Left kidney (tissue), 2 donors: ENCODE results near the gene LEP. TPM values are rescaled to one million over a fixed set of nuclear protein-coding genes. Genes with fewer than 3 reads are reported as not detected.
"Not testable (repeated sequence)": the region's sequence is repeated elsewhere in the genome, so short reads cannot be mapped to it uniquely, and the experiment has no call there.

Experiments
- DNase-seq: peaks from one replicate; pipeline ENCODE4 v3.0.0-alpha.2; 2013
- polyA plus RNA-seq: library from polyadenylated mRNA; unstranded; fragments of 120-200 nt; gene quantifications from one replicate; pipeline ENCODE4 v1.2.1, GENCODE V29; 2013; ENCODE audit not compliant: insufficient read length

The LEP gene
- polyA plus RNA-seq, 1 donor, result 0.53 TPM

DNA sequence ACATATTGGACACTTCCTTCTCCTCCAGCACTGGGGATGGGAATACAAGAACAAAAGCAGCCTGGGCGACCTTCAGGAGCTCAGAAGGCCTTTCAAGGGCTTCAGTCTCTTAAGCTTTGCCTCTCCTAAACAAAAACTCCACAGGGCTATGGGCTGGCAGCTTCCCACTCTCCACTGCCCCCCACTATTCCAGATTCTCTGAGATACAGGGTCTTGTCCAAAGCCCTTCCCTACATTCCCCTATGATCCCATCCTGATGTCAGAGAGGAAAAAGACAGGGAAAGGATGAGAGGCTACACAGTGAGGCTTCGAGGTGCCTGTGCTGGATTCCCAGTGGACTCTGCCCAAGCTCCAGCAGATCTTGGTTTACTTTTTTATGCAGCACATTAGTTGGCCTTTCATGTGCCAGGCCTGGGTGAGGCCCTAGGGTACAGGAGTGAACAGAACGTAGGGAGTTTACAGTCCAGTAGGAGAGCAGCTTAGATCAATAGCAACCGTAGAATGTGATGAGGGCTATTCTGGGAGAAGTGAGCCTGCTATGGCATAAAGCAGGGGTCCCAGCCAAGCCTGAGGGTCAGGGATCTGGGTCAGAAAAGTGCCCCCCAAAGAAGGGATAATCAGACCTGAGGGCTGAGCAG, 33.3 kb downstream of the LEP start:
- no peak for DNase-seq

DNA sequence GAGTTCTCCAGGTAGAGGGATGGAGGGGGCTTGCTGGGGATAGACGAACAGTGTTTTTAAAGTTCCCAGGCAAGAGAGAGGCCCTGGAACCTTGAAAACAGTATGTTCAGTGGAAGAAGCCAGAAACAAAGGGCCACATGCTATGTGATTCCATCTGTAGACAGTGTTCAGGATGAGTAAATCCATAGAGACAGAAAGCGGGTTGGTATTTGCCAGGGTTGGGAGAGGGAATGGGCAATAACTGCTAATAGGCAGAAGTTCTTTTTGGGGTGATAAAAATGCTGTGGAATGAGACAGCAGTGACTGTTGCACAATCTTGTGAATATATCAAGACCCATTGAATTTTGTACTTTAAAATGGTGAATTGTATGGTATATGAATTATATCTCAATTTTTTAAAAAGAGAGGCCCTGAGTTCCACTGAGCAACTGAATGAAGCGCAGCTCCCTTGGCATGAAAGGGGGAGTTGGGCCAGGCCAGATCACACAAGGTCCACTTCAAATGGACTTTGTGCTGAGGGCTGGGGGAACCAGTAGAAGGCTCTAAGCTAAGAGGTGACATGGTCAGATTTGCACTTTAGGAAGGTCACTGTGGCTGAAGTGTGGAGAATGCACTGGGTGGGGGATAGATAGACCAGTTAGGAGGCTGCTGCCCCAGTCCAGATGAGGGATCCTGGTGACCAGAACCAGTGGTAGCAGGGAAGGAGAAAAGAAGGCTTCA, 34.0 kb downstream of the LEP start:
- no peak for DNase-seq

DNA sequence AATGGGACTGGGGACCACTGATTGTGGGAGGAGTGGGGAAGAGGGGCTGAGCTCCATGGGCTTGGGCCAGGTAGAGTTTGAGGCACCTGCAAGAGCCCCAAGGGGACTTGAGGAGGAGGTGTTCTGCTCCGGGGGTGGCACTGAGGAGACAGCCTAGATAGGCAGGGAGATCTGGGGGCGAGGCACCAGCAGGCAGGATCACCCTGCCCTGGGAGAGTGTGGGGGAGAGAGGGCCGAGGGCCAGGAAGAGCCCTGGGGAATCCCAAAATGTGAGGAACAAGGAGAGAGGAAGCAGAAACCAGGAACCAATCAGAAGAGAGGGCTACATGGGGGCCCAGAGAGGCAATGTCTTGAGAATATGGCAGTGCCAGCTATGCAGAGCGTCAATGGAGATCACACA, 34.6 kb downstream of the LEP start:
- no peak for DNase-seq

DNA sequence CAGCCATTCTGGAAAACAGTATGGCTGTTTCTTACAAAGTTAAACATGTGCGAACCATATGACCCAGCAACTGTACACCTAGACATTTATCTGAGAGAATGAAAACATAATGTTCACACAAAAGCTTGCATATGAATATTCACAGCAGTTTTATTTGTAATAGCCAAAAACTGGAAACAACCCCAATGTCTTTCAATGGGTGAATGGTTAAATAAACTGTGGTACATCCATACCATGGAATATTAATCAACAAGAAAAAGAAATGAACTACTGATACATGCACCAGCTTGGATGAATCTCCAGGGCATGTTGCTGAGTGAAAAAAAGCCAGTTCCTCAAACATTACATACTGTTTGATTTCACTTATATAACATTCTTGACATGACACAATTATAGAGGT, 37.3 kb downstream of the LEP start:
- no peak for DNase-seq

DNA sequence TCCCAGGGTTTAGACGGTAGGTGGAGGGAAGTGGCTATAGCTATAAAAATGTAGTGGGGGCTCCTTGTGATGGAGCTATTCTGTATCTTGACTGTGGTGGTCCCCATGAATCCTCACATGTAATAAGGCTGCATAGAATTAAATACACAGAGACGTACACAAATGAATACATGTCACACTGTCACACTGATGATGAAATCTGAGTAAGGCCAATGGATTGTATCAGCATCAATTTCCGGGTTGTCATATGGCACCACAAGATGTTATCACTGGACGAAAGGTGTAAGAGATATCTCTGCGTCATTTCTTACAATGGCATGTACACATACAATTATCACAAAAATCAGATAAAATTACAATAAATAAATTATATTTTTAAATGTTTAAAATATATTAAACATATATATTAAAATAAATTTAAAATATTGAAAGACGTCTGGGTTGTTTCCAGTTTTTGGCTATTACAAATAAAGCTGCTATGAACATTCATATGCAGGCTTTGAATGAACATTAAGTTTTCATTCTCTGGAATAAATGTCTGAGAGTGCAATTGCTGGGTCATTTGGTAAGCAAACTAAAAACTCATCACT, 38.1 kb downstream of the LEP start:
- no peak for DNase-seq

DNA sequence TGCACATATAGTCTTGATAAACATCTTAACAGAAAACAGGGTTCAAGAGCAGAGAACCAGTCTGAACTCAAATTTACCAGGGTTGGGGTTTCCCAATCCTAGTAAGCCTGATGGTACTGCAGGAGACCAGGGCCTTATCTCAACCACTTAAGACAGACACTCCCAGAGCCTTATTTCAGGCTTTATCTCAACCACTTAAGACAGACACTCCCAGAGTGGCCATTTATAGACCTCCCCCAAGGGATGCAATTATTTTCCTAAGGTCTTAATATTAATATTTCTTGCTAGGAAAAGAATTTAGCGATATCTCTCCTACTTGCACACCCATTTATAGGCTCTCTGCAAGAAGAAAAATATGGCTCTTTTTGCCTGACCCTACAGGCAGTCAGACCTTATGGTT, 39.4 kb downstream of the LEP start:
- DNase-seq, result not testable (repeated sequence)

DNA sequence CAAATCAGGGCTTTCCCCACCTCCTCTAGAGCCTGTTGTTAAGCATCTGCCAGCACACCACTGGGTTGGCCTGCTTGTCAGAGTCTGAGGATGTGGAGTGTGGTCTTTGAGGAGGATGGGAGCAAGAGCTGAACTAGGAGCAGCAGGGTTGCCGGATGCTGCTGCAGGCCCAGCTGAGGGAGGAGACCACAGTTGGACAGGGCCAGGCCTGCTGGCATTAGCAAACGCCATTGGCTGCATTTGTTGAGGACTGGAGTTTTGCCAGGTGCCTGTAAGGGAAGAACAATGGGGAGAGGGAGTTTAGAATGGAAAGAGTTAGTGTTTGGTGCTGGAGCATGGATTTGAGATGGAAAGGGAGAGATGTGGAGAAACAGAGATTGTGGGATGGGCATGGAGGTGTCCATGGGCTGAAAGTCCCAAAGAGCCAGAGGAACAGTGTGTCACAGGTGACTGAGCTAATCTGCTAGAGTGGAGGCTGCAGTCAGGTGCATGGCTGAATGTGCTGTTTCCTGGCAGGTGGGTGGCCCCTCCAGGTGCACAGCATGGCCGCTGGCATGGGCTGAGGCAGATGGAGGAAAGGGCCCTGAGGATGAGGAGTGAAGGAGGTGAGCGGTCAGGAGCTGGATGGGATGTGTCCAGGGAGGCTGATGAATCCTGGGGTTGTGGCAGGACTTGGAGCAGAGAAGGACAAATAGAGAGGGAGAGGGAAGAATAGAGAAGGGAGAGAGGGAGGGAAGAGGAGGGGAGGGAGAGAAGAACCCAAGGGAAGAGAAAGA, 40.7 kb downstream of the LEP start:
- no peak for DNase-seq

DNA sequence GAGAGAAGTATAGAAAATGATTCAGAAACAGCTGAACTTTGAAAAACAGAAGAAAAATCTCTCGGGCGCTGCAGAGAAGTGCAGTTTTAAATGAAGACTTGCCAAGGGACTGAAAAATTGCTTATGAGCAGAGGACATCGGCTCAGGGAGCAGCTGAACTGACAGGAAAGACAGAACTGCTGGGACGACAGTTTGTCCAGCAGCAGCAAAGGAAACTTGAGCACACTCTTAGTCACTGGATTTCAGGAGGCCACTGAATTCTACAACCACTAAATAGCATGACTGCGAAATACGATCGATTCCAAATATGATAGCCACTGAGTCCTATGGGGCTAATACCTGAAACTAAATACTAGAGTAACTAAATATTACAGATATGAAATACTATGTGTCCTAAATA, 43.0 kb downstream of the LEP start:
- no peak for DNase-seq

DNA sequence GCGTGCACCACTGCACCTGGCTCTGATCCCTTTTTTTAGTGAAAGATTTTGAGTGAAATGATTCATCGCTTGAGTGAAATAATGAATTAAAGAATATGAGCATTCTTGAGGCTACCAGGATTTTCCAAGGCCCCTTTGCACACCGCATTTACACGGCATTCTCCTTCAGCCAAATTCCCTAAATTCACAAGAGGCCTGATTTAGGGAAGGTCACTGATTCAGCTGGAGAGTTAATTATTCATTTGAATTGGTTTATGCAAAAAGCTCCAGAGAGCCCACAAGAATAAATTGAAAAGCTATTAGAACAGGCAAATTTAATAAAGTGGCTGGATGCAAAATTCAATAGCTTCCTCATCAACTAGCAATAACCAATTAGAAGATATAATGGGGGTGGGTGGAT, 46.5 kb downstream of the LEP start:
- no peak for DNase-seq

DNA sequence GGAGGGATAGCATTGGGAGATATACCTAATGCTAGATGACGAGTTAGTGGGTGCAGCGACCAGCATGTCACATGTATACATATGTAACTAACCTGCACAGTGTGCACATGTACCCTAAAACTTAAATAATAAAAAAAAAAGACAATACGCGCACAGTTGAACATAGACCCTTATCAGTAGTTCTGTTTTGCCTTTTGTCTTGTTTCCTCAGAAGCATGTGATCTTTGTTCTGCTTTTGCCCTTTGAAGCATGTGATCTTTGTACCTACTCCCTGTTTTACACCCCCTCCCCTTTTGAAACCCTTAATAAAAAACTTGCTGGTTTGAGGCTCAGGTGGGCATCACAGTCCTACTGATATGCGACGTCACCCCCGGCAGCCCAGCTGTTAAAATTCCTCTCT, 56.9 kb downstream of the LEP start:
- DNase-seq, result not testable (repeated sequence)

DNA sequence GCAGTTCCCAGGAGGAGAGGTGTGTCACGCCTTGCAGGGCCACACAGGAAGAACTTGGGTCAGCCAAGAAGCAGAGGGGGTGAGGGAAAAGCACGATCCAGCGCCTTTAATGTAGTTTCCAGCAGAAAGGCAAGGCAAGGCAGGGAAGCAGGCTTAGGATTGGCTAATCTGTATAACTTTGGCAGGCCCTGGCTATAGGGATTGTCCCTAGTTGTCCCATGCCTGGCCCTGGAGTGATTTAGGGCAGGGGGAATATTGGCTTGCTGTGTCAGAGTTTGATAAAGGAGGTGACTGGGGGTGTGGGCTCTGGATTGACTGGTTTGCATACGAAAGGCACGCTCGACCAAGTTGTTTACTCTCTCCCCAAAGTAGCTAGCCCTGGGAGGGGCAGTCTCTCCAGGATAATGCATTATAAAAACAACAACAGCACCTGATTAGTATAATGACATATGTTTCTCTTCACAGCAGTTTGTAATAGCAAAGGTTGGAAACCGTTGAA, 58.1 kb downstream of the LEP start:
- DNase-seq, result peak; percentile 3

DNA sequence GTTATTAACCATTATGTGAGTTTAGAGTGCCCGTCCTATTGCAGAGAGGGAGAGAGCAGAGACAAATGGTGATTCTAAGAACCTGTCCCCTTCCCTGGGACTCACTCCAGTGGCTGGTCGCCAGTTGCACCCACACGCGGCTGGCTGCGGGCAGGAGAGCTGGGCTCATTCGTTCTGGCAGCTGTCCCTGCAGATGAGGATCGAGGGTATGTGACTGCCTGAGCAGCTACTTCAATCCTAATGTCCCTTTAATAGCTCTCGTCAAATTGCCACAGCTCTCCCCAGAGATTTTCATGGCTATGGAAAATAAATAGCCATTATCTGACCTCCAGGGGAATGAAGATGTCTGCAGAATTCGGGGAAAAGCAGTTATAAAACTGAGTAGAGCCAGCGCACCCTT, 61.1 kb downstream of the LEP start:
- DNase-seq, result no peak

DNA sequence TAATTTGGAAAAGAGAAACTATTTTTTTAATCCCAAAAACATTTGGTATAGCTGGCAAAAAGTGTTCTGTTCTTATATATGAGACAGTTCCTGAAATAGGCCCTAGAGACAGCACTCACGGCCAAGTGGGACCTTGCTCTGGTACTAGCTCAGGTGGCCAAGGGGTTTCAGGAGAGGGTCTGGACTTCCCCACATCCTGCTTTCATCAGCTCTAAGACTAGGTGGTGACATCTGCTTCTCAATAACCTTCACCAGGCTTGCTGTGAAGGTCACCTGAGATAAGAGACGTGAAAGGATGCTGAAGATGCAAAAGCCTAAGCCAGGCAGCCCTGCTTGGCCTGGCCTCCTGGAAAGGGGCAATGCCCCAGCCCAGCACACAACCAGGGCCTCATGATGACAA, 62.1 kb downstream of the LEP start:
- DNase-seq, result no peak

DNA sequence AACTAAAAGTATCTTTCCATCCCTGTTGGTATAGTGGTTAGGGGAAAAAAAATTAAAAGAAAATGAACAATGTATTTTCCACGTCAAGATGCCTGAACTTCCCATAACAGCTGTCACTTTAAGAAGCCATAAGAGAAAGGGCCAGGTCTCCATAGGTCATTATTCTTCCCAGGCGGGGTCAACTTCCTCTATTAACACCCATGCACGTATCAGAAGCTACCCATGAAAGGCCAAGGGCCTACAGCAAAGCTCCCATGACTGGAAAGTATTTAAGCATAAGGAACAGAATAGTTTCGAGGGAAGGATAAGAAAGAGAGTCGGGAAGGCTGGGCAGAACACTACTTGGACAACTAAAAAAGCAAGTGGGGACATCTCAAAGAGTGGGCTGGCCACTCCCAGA, 62.6 kb downstream of the LEP start:
- no peak for DNase-seq

DNA sequence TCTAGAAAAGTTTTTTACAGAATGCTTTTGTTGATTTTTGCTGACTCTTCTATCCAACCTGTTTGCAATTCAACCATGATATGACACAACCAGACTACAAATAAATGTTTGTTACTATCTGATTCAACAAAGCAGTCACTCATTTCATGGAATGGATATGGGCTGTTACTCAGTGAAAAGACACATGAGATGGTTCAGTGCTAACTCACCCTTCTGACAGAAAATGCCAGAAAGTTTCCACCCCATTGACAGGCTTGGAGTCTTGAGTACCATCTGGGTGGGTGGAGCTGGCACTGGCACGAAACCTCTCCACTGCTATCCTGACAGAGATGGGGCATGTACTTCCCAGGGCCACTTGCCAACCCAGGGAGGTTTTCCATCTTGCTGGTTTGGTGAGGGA, 63.1 kb downstream of the LEP start:
- DNase-seq, result no peak

DNA sequence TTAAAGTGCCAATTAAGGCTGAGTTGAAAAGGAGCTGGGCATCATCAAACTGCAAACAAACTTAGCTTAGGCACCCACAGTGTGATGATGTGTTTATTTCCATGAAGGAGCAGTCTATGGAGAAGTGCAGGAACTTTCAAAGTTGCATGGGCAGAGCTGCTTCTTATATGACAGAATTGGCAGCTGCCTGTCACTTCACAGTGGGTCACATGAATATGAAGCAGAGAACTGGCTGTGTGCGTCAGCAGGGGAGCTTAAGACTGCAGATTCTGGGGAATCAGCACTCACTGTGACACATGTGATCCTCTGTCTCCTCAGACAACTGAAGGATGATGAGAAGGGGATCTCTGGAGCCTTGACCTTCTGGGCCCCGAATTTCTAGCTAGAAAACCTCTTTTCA, 66.0 kb downstream of the LEP start:
- DNase-seq, result no peak

Other genes with a start within 250 kb of the LEP start
- gene LRRC4, start 209.8 kb upstream of the LEP start, polyA plus RNA-seq, result 5.8 TPM
- 62.6 TPM for gene RBM28, start 102.6 kb downstream of the LEP start, polyA plus RNA-seq
- 0.81 TPM for gene PRRT4, start 120.4 kb downstream of the LEP start, polyA plus RNA-seq
- 27.2 TPM for gene IMPDH1, start 168.7 kb downstream of the LEP start, polyA plus RNA-seq
- gene HILPDA, start 214.6 kb downstream of the LEP start, polyA plus RNA-seq, result 25.5 TPM
- gene METTL2B, start 235.5 kb downstream of the LEP start, polyA plus RNA-seq, result 40.5 TPM